ENCODE measurements around the gene NEAT1.
A peak's percentile ranks its signal among the peaks of the same experiment; 100 is the strongest.

NEAT1 gene

GRCh38 chr11:65435411-65435931 lies 12.9 kb downstream of the NEAT1 start:
- Mint-ChIP-seq H3K9me3 (no peaks in the 10 kb centered on the region), H3K36me3 (ENCODE audit: low read depth) (peaks cover 68% of the 10 kb centered on the region), H3K4me1 (ENCODE audit: low read depth) (peaks cover 77% of the 10 kb centered on the region), H3K4me3 (no peak overlapping the region), H3K27me3 (ENCODE audit: low read depth) (no peaks in the 10 kb centered on the region), H3K27ac (no peak overlapping the region)
- DNase-seq (ENCODE audit: low spot score): no peak

DNA sequence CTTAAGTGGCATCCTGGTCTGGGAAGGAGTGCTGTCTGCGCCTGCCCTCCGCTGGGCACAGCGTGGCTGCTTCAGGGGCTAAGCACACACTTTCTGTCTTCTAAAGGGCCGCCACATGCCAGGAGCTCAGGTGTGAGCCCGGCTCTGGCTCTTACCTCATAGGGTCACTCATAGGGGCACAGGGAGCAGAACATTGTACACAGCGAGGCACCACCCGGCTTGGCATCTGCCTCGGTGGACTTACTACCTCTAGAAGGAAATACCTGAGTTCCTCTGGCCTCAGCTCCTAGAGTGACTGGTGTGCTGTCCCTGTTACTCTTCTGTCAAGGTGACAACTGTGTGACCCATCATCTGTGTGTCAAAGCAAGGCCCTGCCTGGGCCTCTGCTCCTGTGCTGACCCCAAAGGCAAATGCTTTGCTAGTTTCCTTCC lies 13.4 kb downstream of the NEAT1 start:
- DNase-seq (ENCODE audit: low spot score): no peak
- peaks cover 75% of the 10 kb centered on the region for H3K4me1 Mint-ChIP-seq (ENCODE audit: low read depth)
- H3K4me3 Mint-ChIP-seq: no peak overlapping the region
- H3K9me3 Mint-ChIP-seq: no peaks in the 10 kb centered on the region
- no peak overlapping the region for H3K27ac Mint-ChIP-seq
- H3K36me3 Mint-ChIP-seq (ENCODE audit: low read depth): peaks cover 67% of the 10 kb centered on the region
- no peaks in the 10 kb centered on the region for H3K27me3 Mint-ChIP-seq (ENCODE audit: low read depth)

GRCh38 chr11:65436412-65437032 lies 13.9 kb downstream of the NEAT1 start:
- Mint-ChIP-seq H3K9me3 (no peaks in the 10 kb centered on the region), H3K27ac (peak overlapping the region; percentile 59), H3K4me1 (ENCODE audit: low read depth) (peaks cover 74% of the 10 kb centered on the region), H3K36me3 (ENCODE audit: low read depth) (peaks cover 66% of the 10 kb centered on the region), H3K27me3 (ENCODE audit: low read depth) (no peaks in the 10 kb centered on the region), H3K4me3 (no peak overlapping the region)
- DNase-seq (ENCODE audit: low spot score): no peak

GRCh38 chr11:65437436-65438227 lies 15.0 kb downstream of the NEAT1 start:
- Mint-ChIP-seq H3K9me3 (no peaks in the 10 kb centered on the region), H3K4me3 (no peak overlapping the region), H3K27me3 (ENCODE audit: low read depth) (no peaks in the 10 kb centered on the region), H3K36me3 (ENCODE audit: low read depth) (peaks cover 64% of the 10 kb centered on the region), H3K27ac (peak overlapping the region; percentile 38), H3K4me1 (ENCODE audit: low read depth) (peaks cover 72% of the 10 kb centered on the region)
- no peak for DNase-seq (ENCODE audit: low spot score)

GRCh38 chr11:65438257-65439151 lies 15.9 kb downstream of the NEAT1 start:
- H3K4me1 Mint-ChIP-seq (ENCODE audit: low read depth): peaks cover 69% of the 10 kb centered on the region
- H3K27me3 Mint-ChIP-seq (ENCODE audit: low read depth): no peaks in the 10 kb centered on the region
- H3K27ac Mint-ChIP-seq: no peak overlapping the region
- H3K4me3 Mint-ChIP-seq: no peak overlapping the region
- no peak for DNase-seq (ENCODE audit: low spot score)
- no peaks in the 10 kb centered on the region for H3K9me3 Mint-ChIP-seq
- H3K36me3 Mint-ChIP-seq (ENCODE audit: low read depth): peaks cover 59% of the 10 kb centered on the region

DNA sequence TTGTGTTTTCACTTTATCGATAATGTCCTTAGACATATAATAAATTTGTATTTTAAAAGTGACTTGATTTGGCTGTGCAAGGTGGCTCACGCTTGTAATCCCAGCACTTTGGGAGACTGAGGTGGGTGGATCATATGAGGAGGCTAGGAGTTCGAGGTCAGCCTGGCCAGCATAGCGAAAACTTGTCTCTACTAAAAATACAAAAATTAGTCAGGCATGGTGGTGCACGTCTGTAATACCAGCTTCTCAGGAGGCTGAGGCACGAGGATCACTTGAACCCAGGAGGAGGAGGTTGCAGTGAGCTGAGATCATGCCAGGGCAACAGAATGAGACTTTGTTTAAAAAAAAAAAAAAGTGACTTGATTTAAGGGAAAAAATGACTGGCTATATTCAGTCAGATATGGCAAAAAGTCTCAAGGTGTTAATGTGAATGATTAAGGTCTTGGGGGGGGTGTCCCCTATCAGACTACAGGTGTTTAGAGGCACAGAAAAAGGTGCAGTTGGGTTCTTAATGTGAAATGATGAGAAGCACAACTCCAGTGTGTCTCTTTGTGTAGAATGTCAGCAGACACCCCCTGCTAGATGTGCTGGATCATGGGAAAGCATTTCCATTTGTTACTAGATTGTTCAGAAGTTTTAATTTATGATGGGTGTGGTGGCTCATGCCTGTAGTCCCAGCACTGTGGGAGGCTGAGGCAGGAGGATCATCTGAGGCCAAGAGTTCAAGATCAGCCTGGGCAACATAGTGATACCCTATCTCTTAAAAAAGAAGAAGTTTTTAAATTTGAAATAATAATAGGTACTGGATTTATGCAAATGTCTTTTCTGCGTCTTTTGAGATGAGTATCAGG lies 17.0 kb downstream of the NEAT1 start:
- Mint-ChIP-seq H3K4me1 (ENCODE audit: low read depth) (peaks cover 65% of the 10 kb centered on the region), H3K27me3 (ENCODE audit: low read depth) (no peaks in the 10 kb centered on the region), H3K27ac (peak overlapping the region; percentile 67), H3K9me3 (no peaks in the 10 kb centered on the region), H3K36me3 (ENCODE audit: low read depth) (peaks cover 61% of the 10 kb centered on the region), H3K4me3 (peak overlapping the region; percentile 20)
- no peak for DNase-seq (ENCODE audit: low spot score)

DNA sequence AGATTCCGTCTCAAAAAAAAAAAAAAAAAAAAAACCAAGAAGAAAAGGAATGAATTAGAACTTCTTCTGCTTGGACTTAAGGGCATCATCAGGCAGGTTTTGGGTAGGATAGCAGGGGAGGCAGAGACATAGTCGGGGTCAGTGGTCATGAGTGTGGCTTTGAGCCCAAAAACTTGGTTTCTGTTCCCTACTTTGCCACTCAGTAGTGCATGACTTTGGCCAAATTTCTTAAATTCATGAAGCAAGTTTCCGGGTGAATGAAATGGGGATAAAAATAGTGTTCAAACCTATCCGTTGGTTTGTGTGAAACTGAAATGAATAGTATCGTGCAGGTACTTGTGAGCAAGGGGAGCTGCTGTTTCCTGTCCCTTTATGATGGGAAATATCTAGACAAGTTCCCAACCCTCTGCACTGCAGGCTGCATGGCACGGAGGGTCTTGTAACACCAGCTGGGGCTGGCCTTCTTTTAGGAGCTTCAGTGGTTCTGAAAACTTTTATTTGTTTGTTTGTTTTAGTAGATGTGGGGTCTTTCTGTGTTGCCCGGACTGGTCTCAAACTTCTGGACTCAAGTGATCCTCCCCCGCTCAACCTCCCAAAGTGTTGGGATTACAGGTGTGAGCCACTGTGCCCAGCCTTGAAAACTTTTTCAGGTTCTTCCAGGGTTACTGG lies 18.4 kb downstream of the NEAT1 start:
- Mint-ChIP-seq H3K9me3 (no peaks in the 10 kb centered on the region), H3K36me3 (ENCODE audit: low read depth) (peaks cover 48% of the 10 kb centered on the region), H3K4me3 (peak overlapping the region; percentile 65), H3K27ac (peak overlapping the region; percentile 88), H3K4me1 (ENCODE audit: low read depth) (peaks cover 54% of the 10 kb centered on the region), H3K27me3 (ENCODE audit: low read depth) (no peaks in the 10 kb centered on the region)
- no peak for DNase-seq (ENCODE audit: low spot score)

GRCh38 chr11:65442842-65443331 lies 20.3 kb downstream of the NEAT1 start:
- H3K27ac Mint-ChIP-seq: peak overlapping the region; percentile 38
- H3K27me3 Mint-ChIP-seq (ENCODE audit: low read depth): no peaks in the 10 kb centered on the region
- no peak for DNase-seq (ENCODE audit: low spot score)
- no peak overlapping the region for H3K4me3 Mint-ChIP-seq
- peaks cover 33% of the 10 kb centered on the region for H3K36me3 Mint-ChIP-seq (ENCODE audit: low read depth)
- H3K4me1 Mint-ChIP-seq (ENCODE audit: low read depth): peaks cover 46% of the 10 kb centered on the region
- H3K9me3 Mint-ChIP-seq: no peaks in the 10 kb centered on the region

- peaks cover 33% of the 10 kb centered on the region for H3K4me1 Mint-ChIP-seq (ENCODE audit: low read depth)
- no peaks in the 10 kb centered on the region for H3K9me3 Mint-ChIP-seq
- DNase-seq (ENCODE audit: low spot score): no peak
- no peaks in the 10 kb centered on the region for H3K27me3 Mint-ChIP-seq (ENCODE audit: low read depth)
- peak overlapping the region; percentile 83 for H3K27ac Mint-ChIP-seq
- no peak overlapping the region for H3K4me3 Mint-ChIP-seq
- H3K36me3 Mint-ChIP-seq (ENCODE audit: low read depth): peaks cover 24% of the 10 kb centered on the region
Observed at GRCh38 chr11:65444314-65445051, 21.9 kb downstream of the NEAT1 start.

GRCh38 chr11:65445101-65445603 lies 22.6 kb downstream of the NEAT1 start:
- Mint-ChIP-seq H3K9me3 (no peaks in the 10 kb centered on the region), H3K27me3 (ENCODE audit: low read depth) (no peaks in the 10 kb centered on the region), H3K27ac (peak overlapping the region; percentile 83), H3K4me3 (peak overlapping the region; percentile 40), H3K4me1 (ENCODE audit: low read depth) (peaks cover 27% of the 10 kb centered on the region), H3K36me3 (ENCODE audit: low read depth) (peaks cover 20% of the 10 kb centered on the region)
- no peak for DNase-seq (ENCODE audit: low spot score)

- Mint-ChIP-seq H3K36me3 (ENCODE audit: low read depth) (peaks cover 17% of the 10 kb centered on the region), H3K4me1 (ENCODE audit: low read depth) (peaks cover 23% of the 10 kb centered on the region), H3K27me3 (ENCODE audit: low read depth) (no peaks in the 10 kb centered on the region), H3K4me3 (no peak overlapping the region), H3K27ac (peak overlapping the region; percentile 63), H3K9me3 (no peaks in the 10 kb centered on the region)
- DNase-seq (ENCODE audit: low spot score): no peak
Observed at GRCh38 chr11:65445604-65446445, 23.2 kb downstream of the NEAT1 start.

All from T-helper 2 cell treated with Interferon-gamma antibody and Interleukin-4, amounts not matched to agents 5 μg/mL and 100 μg/mL, for 36 hours (primary cell).